Measurements from ENCODE around the gene SPTSSB.

Gene SPTSSB

GRCh38 chr3:161393803-161394202, 22.5 kb upstream of the SPTSSB start:
- in situ Hi-C loops (cut with MboI; ENCODE audit: low sequenced_read_pairs) = no loop called here

- in situ Hi-C loops (cut with MboI; ENCODE audit: low sequenced_read_pairs) = no loop called here
Measured at GRCh38 chr3:161393310-161393709, 22.0 kb upstream of the SPTSSB start.

GRCh38 chr3:161392853-161393252, 21.5 kb upstream of the SPTSSB start:
- in situ Hi-C loops (cut with MboI; ENCODE audit: low sequenced_read_pairs) = no loop called here

GRCh38 chr3:161390200-161390599, 18.9 kb upstream of the SPTSSB start:
- in situ Hi-C loops (cut with MboI; ENCODE audit: low sequenced_read_pairs) = no loop called here

GRCh38 chr3:161389445-161390035, 18.2 kb upstream of the SPTSSB start:
- in situ Hi-C loops (cut with MboI; ENCODE audit: low sequenced_read_pairs) = no loop called here

- in situ Hi-C loops (cut with MboI; ENCODE audit: low sequenced_read_pairs) = no loop called here
Measured at GRCh38 chr3:161388855-161389254, 17.5 kb upstream of the SPTSSB start.

GRCh38 chr3:161386991-161387770, 15.9 kb upstream of the SPTSSB start:
- in situ Hi-C loops (cut with MboI; ENCODE audit: low sequenced_read_pairs) = no loop called here

- in situ Hi-C loops (cut with MboI; ENCODE audit: low sequenced_read_pairs) = no loop called here
Measured at GRCh38 chr3:161372321-161373260, 1.3 kb upstream of the SPTSSB start.

GRCh38 chr3:161369531-161369930, 1.8 kb downstream of the SPTSSB start:
- in situ Hi-C loops (cut with MboI; ENCODE audit: low sequenced_read_pairs) = no loop called here

GRCh38 chr3:161366094-161366493, 5.2 kb downstream of the SPTSSB start:
- in situ Hi-C loops (cut with MboI; ENCODE audit: low sequenced_read_pairs) = no loop called here

GRCh38 chr3:161358488-161358887, 12.8 kb downstream of the SPTSSB start:
- in situ Hi-C loops (cut with MboI; ENCODE audit: low sequenced_read_pairs) = no loop called here

- in situ Hi-C loops (cut with MboI; ENCODE audit: low sequenced_read_pairs) = no loop called here
Measured at GRCh38 chr3:161356287-161356686, 15.0 kb downstream of the SPTSSB start.

- in situ Hi-C loops (cut with MboI; ENCODE audit: low sequenced_read_pairs) = no loop called here
Measured at GRCh38 chr3:161355508-161355907, 15.8 kb downstream of the SPTSSB start.

GRCh38 chr3:161354554-161354953, 16.8 kb downstream of the SPTSSB start:
- in situ Hi-C loops (cut with MboI; ENCODE audit: low sequenced_read_pairs) = no loop called here

GRCh38 chr3:161351330-161351729, 20.0 kb downstream of the SPTSSB start:
- in situ Hi-C loops (cut with MboI; ENCODE audit: low sequenced_read_pairs) = no loop called here

GRCh38 chr3:161350916-161351315, 20.4 kb downstream of the SPTSSB start:
- in situ Hi-C loops (cut with MboI; ENCODE audit: low sequenced_read_pairs) = no loop called here

GRCh38 chr3:161349529-161350312, 21.6 kb downstream of the SPTSSB start:
- in situ Hi-C loops (cut with MboI; ENCODE audit: low sequenced_read_pairs) = no loop called here

GRCh38 chr3:161348796-161349400, 22.4 kb downstream of the SPTSSB start:
- in situ Hi-C loops (cut with MboI; ENCODE audit: low sequenced_read_pairs) = no loop called here

GRCh38 chr3:161347726-161348125, 23.6 kb downstream of the SPTSSB start:
- in situ Hi-C loops (cut with MboI; ENCODE audit: low sequenced_read_pairs) = no loop called here

GRCh38 chr3:161345023-161345422, 26.3 kb downstream of the SPTSSB start:
- in situ Hi-C loops (cut with MboI; ENCODE audit: low sequenced_read_pairs) = no loop called here

Measured in HL-60/S4 treated with phorbol 12-myristate 13-acetate at 8.2 ng/mL for 4 days and 3 days (cell line).